Urinary bladder (tissue), 4 donors: ENCODE data around the gene MPND. TPM values are rescaled to one million over a fixed set of nuclear protein-coding genes. Genes with fewer than 3 reads are reported as not detected.

Source experiments
- DNase-seq: peaks from one replicate; pipeline ENCODE4 v3.0.0-alpha.2; 2015; ENCODE audit errors: extremely low spot score
- H3K27ac ChIP-seq: one replicate; pipeline ENCODE4 v1.5.1; 2013; ENCODE audit warnings: low read depth, mild to moderate bottlenecking, moderate library complexity
- H3K36me3 ChIP-seq: one replicate; pipeline ENCODE4 v1.6.1; 2013; ENCODE audit warnings: mild to moderate bottlenecking, moderate library complexity; ENCODE audit not compliant: insufficient read depth
- H3K4me1 ChIP-seq: one replicate; pipeline ENCODE4 v1.6.1; 2013; ENCODE audit warnings: mild to moderate bottlenecking, moderate library complexity; ENCODE audit not compliant: insufficient read depth
- H3K4me3 ChIP-seq: one replicate; pipeline ENCODE4 v1.5.1; 2013; ENCODE audit warnings: low read depth, low read length
- WGBS: extraction: QIAGEN DNeasy Blood & Tissue Kit; methylation state at CpG from one replicate; pipeline ENCODE4 v1.1.7; 2013; 5-methylcytosine and 5-hydroxymethylcytosine counted together
- polyA plus RNA-seq: library from polyadenylated mRNA; stranded (reverse); fragments of 200-250 nt; gene quantifications from one replicate; pipeline ENCODE4 v1.2.3, GENCODE V29; 2013
- total RNA-seq: library from RNA; depleted of rRNA; stranded (reverse); fragments of >200 nt; gene quantifications from one replicate; pipeline ENCODE4 v1.2.3, GENCODE V29; 2014
- donor health status: healthy with polysubstance abuse.
- donor health status: healthy.

MPND gene
- total and polyA plus RNA-seq, 2 donors, result 7.2 to 24.5 TPM

DNA sequence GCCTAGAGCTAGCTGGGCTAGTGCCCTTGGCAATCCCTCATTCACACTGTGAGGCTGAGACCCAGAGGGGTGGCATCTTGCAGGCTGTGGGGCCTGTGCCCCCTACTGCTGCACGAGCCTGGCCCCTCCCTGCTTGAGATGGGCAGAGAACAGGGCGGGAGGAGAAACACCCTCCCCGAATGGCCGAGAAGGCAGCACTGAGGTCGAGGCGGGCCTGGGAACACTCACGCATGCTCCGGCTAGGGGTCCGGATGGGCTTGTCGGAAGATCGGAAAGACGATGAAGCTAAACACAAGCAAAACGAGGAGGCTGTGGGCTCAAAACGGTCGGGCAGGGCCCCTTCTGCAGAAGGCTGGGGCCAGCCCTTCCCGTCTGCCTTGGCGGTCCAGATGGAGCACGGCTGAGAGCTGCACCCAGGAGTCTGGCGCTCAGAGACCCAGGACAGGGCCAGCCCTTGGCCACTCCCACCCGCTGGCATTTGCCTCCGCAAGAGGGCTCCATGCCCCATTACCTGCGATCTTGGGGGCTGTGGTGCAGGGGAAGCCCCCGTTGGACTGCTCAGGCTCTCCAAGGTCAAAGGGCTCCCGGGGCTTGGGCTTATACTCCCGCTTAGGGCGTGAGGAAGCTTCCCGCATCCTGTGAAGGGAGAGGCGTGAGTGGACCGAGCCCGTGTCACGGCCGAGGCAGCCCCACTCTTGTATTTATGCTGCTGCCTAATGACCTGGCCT lies 18.9 kb downstream of the MPND start:
- Histone ChIP-seq H3K4me1 (no peaks in the 10 kb centered on the region), H3K36me3 (peaks cover 3% of the 10 kb centered on the region), H3K27ac (no peak overlapping the region), H3K4me3 (no peak overlapping the region)
- WGBS, result 84% methylated on average over 32 of the region's 32 CpGs
- DNase-seq, result no peak

DNA sequence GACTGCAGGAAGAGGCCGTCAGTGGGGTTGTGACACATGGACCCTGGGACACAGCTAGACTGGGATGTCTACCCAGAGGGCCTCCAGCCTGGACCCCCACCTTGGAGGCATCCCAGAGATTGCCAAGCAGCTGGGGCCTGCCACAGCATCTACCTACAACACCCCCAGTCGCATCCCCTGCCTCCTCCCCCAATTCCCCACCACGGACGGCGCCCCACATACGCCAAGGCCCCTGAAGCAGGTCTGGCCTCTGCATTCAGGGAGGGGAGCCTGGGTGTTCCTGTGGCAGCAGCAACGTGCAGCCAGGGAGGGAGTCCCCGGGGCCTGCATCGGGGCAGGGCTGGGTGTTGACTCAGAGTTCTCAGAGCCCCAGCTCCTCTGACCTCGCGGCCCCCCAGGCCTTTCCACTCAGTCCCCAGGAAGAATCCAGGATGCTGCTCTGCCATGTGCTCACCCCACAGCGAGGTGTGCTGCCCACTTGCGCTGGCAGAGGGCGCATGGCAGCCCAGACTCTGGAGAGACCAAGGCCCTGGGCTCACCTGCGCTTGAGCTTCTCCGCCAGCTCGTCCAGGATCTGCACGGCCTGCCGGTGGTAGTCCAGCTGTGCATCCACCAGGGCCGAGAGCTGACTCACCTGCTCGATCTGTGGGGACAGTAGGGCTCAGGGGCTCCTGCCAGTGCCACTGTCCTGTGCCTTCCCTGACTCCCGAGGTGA lies 19.6 kb downstream of the MPND start:
- Histone ChIP-seq H3K36me3 (peaks cover 3% of the 10 kb centered on the region), H3K4me3 (no peak overlapping the region), H3K27ac (no peak overlapping the region), H3K4me1 (no peaks in the 10 kb centered on the region)
- DNase-seq, result no peak
- WGBS, result 79% methylated on average over 22 of the region's 22 CpGs

- DNase-seq, result no peak
- Histone ChIP-seq H3K4me3 (no peak overlapping the region), H3K4me1 (no peaks in the 10 kb centered on the region), H3K27ac (no peak overlapping the region), H3K36me3 (peaks cover 3% of the 10 kb centered on the region)
- WGBS, result 91% methylated on average over 26 of the region's 26 CpGs
Observed at GRCh38 chr19:4363571-4364304, 20.4 kb downstream of the MPND start.

DNA sequence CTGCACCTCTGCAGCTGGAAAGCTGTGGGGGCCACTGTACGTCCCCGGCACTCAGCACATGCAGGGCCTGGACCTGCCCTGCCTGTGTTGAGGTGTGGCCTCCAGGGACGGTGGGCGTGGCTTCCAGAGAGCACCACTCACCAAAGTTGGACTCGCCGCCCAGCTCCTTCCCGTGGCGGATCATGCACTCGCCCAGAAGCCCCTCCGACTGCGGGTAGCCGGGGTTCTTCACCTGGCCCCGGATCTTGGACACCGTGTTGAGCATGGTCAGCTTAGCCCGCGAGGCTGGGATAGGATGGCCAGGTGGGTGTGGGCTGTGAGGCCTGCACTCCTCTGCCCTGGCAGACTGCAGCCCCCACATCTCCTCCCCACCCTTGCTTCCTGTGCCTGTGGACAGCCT lies 22.0 kb downstream of the MPND start:
- H3K36me3 ChIP-seq, result peaks cover 3% of the 10 kb centered on the region
- no peak overlapping the region for H3K4me3 ChIP-seq
- H3K27ac ChIP-seq, result no peak overlapping the region
- 87% methylated on average over 16 of the region's 16 CpGs for WGBS
- no peaks in the 10 kb centered on the region for H3K4me1 ChIP-seq
- DNase-seq, result no peak

DNA sequence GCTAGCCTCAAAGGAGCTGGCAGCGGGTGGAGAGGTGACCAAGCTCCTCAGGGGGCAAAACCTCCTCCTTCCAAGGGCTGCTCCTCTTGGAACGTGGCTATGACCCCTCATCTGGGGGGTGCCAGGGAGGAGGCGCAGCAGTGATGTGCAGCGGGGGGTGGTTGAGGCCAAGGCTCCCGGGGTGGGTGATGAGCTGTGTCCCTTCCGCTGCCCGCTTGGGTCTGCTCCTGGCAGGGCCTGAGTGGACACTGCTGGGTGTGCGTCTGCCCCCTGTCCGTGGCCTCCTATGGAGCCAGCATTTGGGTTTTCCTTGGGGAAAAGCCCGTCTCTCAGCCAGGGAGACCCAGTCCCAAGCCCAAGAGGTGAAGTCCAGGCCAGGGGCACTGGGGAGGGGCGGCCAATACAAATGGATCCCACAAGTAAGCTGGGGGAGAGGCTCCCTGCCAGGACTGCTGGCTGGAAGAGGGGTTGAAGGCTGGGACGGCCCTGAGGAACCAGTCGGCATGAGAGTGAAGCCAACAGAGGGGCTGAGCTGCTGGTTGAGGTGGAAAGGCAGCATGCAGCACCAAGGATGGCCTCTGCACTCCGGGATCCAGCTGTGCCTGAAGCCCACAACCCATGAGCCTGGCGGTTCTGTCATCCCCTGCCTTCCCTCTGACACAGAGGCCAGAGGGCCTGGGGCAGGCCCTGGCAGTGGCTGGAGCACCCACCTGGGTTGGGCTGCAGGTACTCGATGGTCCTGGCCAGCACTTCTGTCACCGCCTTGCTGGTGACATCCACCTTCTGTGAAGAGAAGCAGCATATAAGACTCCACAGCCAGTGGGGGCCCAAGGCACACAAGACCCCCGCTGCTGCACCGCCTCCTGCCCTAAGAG lies 22.7 kb downstream of the MPND start:
- DNase-seq, result no peak
- Histone ChIP-seq H3K4me3 (no peak overlapping the region), H3K27ac (no peak overlapping the region), H3K4me1 (no peaks in the 10 kb centered on the region), H3K36me3 (peaks cover 3% of the 10 kb centered on the region)
- WGBS, result 90% methylated on average over 19 of the region's 19 CpGs

DNA sequence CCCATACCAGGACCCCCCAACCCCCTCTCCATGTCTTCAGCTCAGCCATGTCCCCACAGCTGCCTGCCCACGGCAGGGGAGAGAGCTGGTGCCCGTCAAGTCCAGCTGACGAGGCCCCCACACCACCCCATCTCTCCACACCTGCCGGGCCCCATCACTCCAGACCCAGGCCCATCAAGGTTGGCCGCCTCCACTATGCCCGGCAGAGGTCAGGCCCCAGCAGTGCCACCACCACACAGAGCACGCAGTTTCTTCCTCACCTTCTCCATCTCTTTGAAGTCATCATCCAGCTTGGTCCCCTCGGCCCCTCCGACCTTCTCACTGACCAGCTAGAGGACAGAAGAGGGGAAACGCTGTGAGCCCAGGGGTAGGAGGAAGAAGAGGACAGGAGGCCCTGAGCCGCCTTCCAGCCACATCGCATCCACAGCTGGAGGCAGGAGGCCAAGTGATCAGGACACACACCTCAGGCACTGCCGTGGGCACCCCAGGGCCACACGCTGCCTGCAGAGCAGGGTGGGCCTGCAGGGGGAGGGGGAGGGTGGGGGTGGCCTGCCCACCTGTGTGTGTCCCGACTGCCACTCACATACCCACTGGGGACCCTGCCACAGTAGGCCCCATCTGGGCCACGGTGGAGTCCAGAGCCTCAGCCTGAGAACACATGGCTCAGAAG lies 23.4 kb downstream of the MPND start:
- Histone ChIP-seq H3K4me3 (no peak overlapping the region), H3K36me3 (no peaks in the 10 kb centered on the region), H3K27ac (no peak overlapping the region), H3K4me1 (no peaks in the 10 kb centered on the region)
- DNase-seq, result no peak
- WGBS, result 90% methylated on average over 16 of the region's 16 CpGs

DNA sequence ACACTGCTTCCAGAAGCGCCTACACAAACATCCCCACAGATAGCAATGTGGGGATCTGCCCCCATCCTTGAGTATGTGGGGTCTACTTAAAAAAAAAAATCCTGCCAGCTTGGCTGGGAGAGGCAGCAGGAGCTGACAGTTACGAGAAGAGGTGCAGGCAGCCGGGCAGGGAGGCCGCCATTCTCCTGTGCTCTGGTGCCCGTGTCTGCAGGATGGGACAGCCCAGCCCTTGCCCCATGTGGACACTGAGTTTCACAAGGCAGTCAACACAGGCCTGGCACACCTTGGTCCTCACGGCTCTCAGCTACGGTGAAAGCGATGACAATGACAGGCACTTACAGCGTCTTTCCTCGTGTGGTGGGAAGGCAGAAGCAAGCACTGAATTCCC lies 24.0 kb downstream of the MPND start:
- DNase-seq, result no peak
- Histone ChIP-seq H3K36me3 (no peaks in the 10 kb centered on the region), H3K4me1 (no peaks in the 10 kb centered on the region), H3K27ac (no peak overlapping the region), H3K4me3 (no peak overlapping the region)
- WGBS, result 87% methylated on average over 10 of the region's 10 CpGs

DNA sequence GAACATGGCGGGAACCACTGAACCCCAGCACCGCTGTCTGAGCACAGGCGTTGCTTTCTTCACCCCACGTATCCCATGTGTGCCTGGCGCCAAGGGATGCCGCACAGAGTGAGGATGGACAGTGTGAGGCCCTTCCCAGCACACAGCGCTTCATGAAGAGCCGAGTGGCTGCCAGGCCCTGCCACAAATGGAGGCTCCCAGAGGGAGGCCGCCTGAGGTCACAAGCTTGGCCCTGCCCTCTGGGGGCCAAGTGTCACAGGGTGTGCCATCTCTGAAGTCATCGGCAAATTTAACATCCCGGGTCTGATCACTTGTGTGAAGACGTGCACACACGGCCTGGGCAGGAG lies 24.4 kb downstream of the MPND start:
- 81% methylated on average over 13 of the region's 13 CpGs for WGBS
- Histone ChIP-seq H3K36me3 (no peaks in the 10 kb centered on the region), H3K27ac (no peak overlapping the region), H3K4me1 (no peaks in the 10 kb centered on the region), H3K4me3 (no peak overlapping the region)
- no peak for DNase-seq

GRCh38 chr19:4368128-4368820 lies 24.9 kb downstream of the MPND start:
- 42% methylated on average over 19 of the region's 19 CpGs for WGBS
- Histone ChIP-seq H3K4me3 (no peak overlapping the region), H3K36me3 (no peaks in the 10 kb centered on the region), H3K27ac (no peak overlapping the region), H3K4me1 (no peaks in the 10 kb centered on the region)
- no peak for DNase-seq

DNA sequence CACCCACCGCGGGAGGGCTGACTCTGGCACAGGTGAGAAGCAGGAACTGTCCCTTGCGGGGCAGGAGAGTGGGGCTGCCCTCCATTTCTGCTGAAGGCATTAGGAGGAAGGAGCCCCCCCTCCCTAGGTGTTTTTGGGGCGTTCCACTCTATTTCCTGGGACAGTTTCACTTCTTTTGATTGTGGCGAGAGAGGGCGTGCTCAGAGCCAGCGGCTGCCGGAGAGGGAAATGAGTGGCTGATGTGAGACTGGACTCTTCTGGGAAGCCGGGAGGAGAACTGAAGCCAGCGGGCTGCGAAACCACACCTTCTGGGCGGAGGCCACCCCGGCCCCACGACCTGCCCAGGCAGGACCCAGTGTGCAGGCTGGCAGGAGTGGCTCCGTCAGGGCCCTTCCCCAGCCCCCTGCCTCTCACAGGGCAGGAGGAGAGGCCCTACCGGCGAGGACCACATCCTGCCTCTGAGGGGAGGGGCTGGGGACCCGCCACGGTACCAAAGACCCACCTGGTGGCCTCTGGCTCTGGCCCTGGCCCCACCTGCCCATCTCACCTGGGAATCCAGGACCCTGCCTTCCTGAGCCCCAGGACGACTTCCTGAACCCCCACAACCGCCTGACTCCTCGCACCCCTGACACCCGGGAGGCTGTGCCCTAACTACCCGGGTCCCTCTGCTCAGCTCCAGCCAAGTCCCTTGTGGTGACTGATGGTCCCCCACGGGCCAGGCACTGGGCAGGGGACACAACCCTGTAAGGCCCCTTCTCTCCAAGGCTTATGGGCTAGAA lies 25.9 kb downstream of the MPND start:
- Histone ChIP-seq H3K36me3 (no peaks in the 10 kb centered on the region), H3K4me3 (no peak overlapping the region), H3K27ac (peak overlapping the region; percentile 65), H3K4me1 (peaks cover 2% of the 10 kb centered on the region)
- WGBS, result 49% methylated on average over 25 of the region's 25 CpGs
- no peak for DNase-seq

- H3K4me1 ChIP-seq, result peaks cover 5% of the 10 kb centered on the region
- H3K27ac ChIP-seq, result peak overlapping the region; percentile 65
- DNase-seq, result no peak
- no peak overlapping the region for H3K4me3 ChIP-seq
- WGBS, result 39% methylated on average over 21 of the region's 21 CpGs
- no peaks in the 10 kb centered on the region for H3K36me3 ChIP-seq
Observed at GRCh38 chr19:4369888-4370260, 26.5 kb downstream of the MPND start.

DNA sequence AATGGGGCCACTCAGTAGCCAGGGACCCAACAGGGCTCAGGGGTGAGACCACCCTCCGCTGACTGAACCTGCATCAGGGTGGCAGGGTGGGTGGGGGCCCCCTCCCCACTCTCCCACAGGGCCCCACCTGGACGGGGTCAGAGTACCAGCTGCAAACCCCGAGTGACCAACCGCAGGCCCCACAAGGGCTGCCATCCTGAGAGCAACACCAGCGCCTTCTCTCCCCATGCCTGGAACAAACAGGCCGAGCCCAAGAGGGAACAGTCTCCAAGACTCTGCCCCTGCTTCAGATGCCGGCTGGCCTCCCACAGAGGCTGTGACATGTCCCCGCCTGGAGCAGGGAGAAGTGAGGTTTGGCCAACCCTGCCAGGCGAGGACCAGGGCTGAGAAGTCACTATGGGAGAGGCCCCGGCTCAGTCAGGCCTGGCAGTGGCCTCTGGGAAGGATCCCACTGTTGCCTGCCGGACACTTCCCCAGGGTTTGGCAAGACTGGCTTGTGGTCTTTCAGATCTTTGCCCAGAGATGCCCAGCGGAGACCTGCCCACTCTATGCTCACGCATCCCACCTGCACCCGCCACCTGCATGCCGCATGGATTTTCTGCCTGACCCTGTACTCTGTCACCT lies 27.2 kb downstream of the MPND start:
- peaks cover 5% of the 10 kb centered on the region for H3K4me1 ChIP-seq
- no peak overlapping the region for H3K27ac ChIP-seq
- no peak for DNase-seq
- no peaks in the 10 kb centered on the region for H3K36me3 ChIP-seq
- 92% methylated on average over 15 of the region's 15 CpGs for WGBS
- no peak overlapping the region for H3K4me3 ChIP-seq
